Measurements from ENCODE around the gene PCSK4.

GRCh38 chr19:1508507-1508856 is 18.3 kb upstream of the PCSK4 start:
- TF ChIP-seq POLR2A (IDR thresholded peaks at IDR 0.05; ENCODE audit: low read depth, low read length): no peak
- no peak for TF ChIP-seq POLR2AphosphoS5 (IDR thresholded peaks at IDR 0.05; ENCODE audit: low read depth, low read length)
- TF ChIP-seq TAF1 (IDR thresholded peaks at IDR 0.05; ENCODE audit: borderline replicate concordance, low read depth, low read length): no peak

Data from GM12892 (cell line).